GM18951 (cell line): ENCODE measurements around the gene ZBTB33.
A peak's percentile ranks its signal among the peaks of the same experiment; 100 is the strongest.

Experiments used
- POLR2A ChIP-seq: IDR thresholded peaks from 4 replicates; pipeline ENCODE4 v1.6.1; 2011; ENCODE audit warnings: mild to moderate bottlenecking; ENCODE audit not compliant: insufficient read length, insufficient read depth; ENCODE audit errors: extremely low read depth
- in situ Hi-C: fragments of 300-500 bp; cut with MboI; formaldehyde crosslinking; loops from one replicate; pipeline ENCODE4 v1.12.0; 2022; ENCODE audit warnings: low sequenced_read_pairs, mixed read lengths, inconsistent platforms; ENCODE audit not compliant: unreplicated experiment

ZBTB33 gene

GRCh38 chrX:120242813-120243212 is 7.8 kb upstream of the ZBTB33 start:
- in situ Hi-C loops: no loop called here
- TF ChIP-seq POLR2A: no peak

DNA sequence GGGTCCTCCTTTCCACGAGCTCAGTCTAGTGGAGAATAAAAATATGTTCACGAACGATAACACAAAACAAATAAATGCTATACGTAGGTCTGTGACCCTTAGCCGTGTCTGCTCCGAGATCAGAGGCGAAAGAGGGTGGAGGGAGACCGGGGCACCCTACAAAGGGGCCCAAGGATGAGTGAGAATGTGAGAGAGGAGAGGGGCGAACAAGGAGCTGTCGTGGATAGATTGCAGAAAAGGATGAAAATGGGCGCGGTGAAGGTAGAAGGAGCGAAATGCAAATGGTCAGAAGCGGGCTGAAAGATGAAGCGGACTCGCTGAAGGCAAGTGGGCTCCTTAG is 6.2 kb upstream of the ZBTB33 start:
- TF ChIP-seq POLR2A: no peak
- in situ Hi-C loops: no loop called here

DNA sequence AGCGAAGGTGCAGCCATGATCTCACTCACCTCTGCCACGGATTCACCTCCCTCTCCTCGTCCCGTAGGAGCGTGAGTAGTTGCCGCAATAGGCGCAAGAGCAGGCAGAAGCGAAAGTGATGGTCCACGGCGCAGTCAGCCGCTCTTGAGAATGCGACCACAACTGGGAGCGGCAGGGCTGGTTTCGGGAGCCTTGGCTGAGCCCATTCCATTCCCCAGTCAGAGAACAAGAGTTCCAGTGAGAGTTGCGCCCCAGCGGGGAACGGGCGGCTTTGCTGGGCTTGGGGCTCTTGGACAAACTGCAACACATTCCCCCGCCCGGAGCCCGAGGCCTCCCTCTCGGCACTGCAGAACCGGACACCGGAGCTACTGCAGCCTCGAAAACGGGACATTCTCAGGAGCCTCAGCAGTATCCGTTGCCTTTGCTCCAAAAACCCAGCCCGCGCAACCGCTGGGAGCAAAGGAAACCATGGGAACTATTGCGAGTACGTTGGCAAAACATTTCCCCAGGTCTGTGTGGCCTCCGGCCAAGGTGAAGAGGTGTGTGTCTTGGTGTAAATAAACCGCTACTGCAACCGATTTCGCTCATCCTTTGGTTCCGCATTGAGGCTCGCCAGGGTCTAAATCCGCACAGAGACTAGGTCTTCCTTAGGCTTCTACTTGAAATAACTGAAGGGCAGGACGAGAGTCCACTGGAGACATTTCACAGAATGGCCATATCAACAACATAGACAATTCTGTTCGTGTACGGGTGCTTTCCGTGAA is 5.7 kb upstream of the ZBTB33 start:
- peak; percentile 42 for TF ChIP-seq POLR2A

DNA sequence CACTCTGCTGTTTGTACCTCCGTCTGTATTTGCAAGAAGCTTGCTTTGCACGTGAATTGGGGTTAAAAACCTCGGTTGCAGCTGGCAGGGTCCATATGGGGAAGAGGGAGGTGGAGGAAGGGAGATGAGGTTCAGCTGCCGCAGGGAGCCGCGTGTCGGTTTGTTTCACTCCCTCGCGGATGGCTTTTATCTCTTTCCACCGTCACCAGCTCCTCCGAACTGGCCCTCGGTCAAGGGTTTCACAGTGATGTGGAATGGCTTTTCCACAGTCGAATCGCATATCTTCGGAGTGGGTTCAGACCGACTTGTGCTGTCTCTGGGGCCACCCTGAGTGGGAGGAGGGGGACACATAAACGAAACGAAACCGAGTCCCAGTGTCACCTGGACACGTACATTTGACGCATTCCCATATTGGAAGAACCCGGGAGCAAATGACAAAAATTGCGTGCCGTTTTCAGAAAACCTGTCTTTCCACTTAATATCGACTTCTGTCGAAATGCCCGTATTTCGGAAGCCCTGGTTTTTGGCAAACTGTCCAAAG is 929 bp downstream of the ZBTB33 start:
- no peak for TF ChIP-seq POLR2A
- in situ Hi-C loops: no loop called here

More for the DNA sequence above, 5.7 kb upstream of the ZBTB33 start:
- in situ Hi-C loops: no loop called here

DNA sequence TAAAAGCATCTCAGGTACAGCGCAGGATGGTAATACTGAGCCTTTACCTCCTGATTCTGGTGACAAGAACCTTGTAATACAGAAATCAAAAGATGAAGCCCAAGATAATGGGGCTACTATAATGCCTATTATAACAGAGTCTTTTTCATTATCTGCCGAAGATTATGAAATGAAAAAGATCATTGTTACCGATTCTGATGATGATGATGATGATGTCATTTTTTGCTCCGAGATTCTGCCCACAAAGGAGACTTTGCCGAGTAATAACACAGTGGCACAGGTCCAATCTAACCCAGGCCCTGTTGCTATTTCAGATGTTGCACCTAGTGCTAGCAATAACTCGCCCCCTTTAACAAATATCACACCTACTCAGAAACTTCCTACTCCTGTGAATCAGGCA is 3.2 kb downstream of the ZBTB33 start:
- TF ChIP-seq POLR2A: no peak
- in situ Hi-C loops: no loop called here

DNA sequence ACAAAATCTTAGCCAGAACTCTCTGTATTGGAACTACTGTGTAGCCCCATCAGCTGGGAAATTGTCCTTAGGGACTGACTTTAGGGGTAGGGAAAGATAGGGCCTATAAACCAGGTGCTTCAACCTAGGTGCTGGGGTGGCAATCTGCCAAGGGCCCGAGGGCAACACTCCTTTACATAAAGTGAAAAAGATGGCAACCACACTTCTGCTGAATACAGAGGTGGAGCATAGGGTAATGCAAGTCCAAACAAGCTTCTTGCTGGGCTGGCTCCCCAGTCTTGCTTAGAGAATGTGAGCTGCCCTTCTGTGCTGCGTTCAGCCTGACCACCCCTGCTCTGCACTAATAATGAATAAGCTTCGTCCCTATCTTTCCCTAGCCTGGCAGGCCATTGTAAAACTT is 9.8 kb downstream of the ZBTB33 start:
- TF ChIP-seq POLR2A: no peak
- in situ Hi-C loops: no loop called here

GRCh38 chrX:120262859-120263708 is 12.5 kb downstream of the ZBTB33 start:
- in situ Hi-C loops: no loop called here

GRCh38 chrX:120264341-120264740 is 13.7 kb downstream of the ZBTB33 start:
- TF ChIP-seq POLR2A: no peak
- in situ Hi-C loops: no loop called here

More at GRCh38 chrX:120262859-120263708, 12.5 kb downstream of the ZBTB33 start:
- TF ChIP-seq POLR2A: no peak

DNA sequence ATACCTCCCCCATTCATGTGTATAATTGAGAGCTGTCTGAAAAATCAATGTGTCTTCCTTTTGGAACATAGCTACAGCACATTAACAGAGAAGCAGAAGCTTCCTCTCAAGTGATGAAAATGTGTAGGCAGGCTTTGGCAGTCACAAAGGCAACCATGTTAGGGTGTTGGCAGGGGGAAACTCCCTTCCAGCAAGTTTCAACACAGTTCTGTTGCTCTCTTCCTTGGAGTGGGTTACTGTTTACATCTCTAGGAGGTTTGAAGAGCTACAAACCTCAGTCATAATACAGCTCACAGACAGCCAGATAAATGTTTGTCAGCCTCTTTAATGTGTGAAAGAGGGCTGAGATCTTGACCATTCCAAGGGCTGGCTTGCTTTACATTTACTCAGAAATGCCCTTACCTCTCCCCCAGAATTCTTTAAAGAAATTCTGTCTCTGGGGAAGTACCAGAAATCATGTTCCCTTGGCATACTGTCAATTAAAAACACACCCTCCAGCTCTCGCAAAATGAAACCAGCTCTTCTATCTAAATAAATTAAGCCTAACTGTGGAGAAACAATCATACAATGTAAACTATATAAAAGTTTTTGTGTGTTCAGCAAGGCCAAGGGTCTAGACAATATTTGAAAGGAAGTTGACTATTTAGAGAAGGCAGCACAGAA is 18.9 kb downstream of the ZBTB33 start:
- in situ Hi-C loops: no loop called here
- TF ChIP-seq POLR2A: no peak

GRCh38 chrX:120270567-120270966 is 20.0 kb downstream of the ZBTB33 start:
- no peak for TF ChIP-seq POLR2A
- in situ Hi-C loops: no loop called here

GRCh38 chrX:120271218-120271617 is 20.6 kb downstream of the ZBTB33 start:
- in situ Hi-C loops: no loop called here
- no peak for TF ChIP-seq POLR2A

- in situ Hi-C loops: no loop called here
- TF ChIP-seq POLR2A: no peak
Measured at GRCh38 chrX:120274145-120274544, 23.5 kb downstream of the ZBTB33 start.

- in situ Hi-C loops: no loop called here
- no peak for TF ChIP-seq POLR2A
Measured at GRCh38 chrX:120274958-120275357, 24.3 kb downstream of the ZBTB33 start.

GRCh38 chrX:120281021-120281624 is 30.5 kb downstream of the ZBTB33 start:
- in situ Hi-C loops: no loop called here
- no peak for TF ChIP-seq POLR2A
